ENCODE measurements around the gene TDRD3.

DNA sequence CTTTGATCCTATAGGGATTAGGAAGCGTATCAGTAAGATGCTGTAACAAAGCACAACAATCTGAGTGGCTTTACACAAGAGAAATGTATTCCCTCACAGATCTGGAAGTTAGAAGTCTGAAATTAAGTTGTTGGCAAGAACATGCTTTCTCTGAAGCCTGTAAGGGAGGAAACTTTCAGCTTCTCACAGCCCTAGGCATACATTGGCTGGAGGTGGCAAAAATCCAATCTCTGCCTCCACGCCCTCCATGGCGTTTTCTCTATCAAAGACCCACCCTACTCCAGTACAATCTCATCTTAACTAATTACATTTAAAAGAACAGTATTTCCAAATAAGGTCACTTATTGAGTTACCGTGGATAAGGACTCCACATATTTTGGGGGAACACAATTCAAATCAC is 211.9 kb downstream of the TDRD3 start:
- TF ChIP-seq, protein P1, sequence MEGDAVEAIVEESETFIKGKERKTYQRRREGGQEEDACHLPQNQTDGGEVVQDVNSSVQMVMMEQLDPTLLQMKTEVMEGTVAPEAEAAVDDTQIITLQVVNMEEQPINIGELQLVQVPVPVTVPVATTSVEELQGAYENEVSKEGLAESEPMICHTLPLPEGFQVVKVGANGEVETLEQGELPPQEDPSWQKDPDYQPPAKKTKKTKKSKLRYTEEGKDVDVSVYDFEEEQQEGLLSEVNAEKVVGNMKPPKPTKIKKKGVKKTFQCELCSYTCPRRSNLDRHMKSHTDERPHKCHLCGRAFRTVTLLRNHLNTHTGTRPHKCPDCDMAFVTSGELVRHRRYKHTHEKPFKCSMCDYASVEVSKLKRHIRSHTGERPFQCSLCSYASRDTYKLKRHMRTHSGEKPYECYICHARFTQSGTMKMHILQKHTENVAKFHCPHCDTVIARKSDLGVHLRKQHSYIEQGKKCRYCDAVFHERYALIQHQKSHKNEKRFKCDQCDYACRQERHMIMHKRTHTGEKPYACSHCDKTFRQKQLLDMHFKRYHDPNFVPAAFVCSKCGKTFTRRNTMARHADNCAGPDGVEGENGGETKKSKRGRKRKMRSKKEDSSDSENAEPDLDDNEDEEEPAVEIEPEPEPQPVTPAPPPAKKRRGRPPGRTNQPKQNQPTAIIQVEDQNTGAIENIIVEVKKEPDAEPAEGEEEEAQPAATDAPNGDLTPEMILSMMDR (conservative IDR thresholded peaks at IDR 0.05): no peak
- no peak for TF ChIP-seq EZH2 (IDR thresholded peaks at IDR 0.05; ENCODE audit: low read depth)
